GM23338 (cell line): Measurements from ENCODE around the gene IKZF3. TPM values are rescaled to one million over a fixed set of nuclear protein-coding genes. Genes with fewer than 3 reads are reported as not detected.

Source experiments
- ATAC-seq: fragments of 200-7000 bp; cut with Tn5 transposase; 3 replicates; pipeline ENCODE4 v1.9.1; 2020
- DNase-seq: peaks from one replicate; pipeline ENCODE4 v3.0.0-alpha.2; 2015; ENCODE audit warnings: low spot score
- H2AFZ ChIP-seq: fragments of 200-600 bp; sonication (generic); 2 replicates; pipeline ENCODE4 v1.8.0; 2016; ENCODE audit warnings: antibody characterized with exemption, mild to moderate bottlenecking, moderate library complexity
- H3F3A ChIP-seq: fragments of 200-600 bp; sonication (generic); replicated peaks from 2 replicates; pipeline ENCODE4 v1.8.0; 2017; ENCODE audit warnings: antibody characterized with exemption, mixed run types, low read depth
- H3K27ac ChIP-seq: fragments of 200-600 bp; sonication (generic); 2 replicates; pipeline ENCODE4 v1.6.1; 2016; ENCODE audit warnings: low read depth
- H3K27me3 ChIP-seq: fragments of 200-600 bp; sonication (generic); 2 replicates; pipeline ENCODE4 v1.8.0; 2016; ENCODE audit warnings: mild to moderate bottlenecking, mixed run types, moderate library complexity; ENCODE audit not compliant: insufficient read depth
- H3K36me3 ChIP-seq: fragments of 200-600 bp; sonication (generic); 2 replicates; pipeline ENCODE4 v1.8.0; 2016; ENCODE audit warnings: mild to moderate bottlenecking; ENCODE audit not compliant: insufficient read depth
- H3K4me1 ChIP-seq: fragments of 200-600 bp; sonication (generic); 2 replicates; pipeline ENCODE4 v1.8.0; 2016; ENCODE audit warnings: mild to moderate bottlenecking, moderate library complexity; ENCODE audit not compliant: insufficient read depth
- H3K4me2 ChIP-seq: fragments of 200-600 bp; sonication (generic); 2 replicates; pipeline ENCODE4 v1.7.1; 2017; ENCODE audit warnings: mixed run types
- H3K4me3 ChIP-seq: fragments of 200-600 bp; sonication (generic); 2 replicates; pipeline ENCODE4 v1.6.1; 2016; ENCODE audit warnings: mixed run types
- H3K79me2 ChIP-seq: fragments of 200-600 bp; sonication (generic); replicated peaks from 2 replicates; pipeline ENCODE4 v1.8.0; 2017; ENCODE audit warnings: mild to moderate bottlenecking; ENCODE audit not compliant: insufficient read depth
- H3K9me2 ChIP-seq: fragments of 200-600 bp; sonication (generic); 2 replicates; pipeline ENCODE4 v1.8.0; 2017; ENCODE audit not compliant: insufficient read depth
- H4K20me1 ChIP-seq: fragments of 200-600 bp; sonication (generic); replicated peaks from 2 replicates; pipeline ENCODE4 v1.8.0; 2017; ENCODE audit warnings: mild to moderate bottlenecking; ENCODE audit not compliant: insufficient read depth
- H3K27ac Mint-ChIP-seq: 2 replicates; pipeline ENCODE4 v1.8.0; 2020; ENCODE audit warnings: inconsistent platforms, mild to moderate bottlenecking, moderate library complexity, mixed read lengths
- H3K27me3 Mint-ChIP-seq: 3 replicates; pipeline ENCODE4 v1.8.0; 2022; ENCODE audit warnings: low read depth, mild to moderate bottlenecking, moderate library complexity, mixed read lengths, inconsistent platforms; ENCODE audit not compliant: insufficient read depth, poor library complexity
- H3K36me3 Mint-ChIP-seq: 3 replicates; pipeline ENCODE4 v1.8.0; 2021; ENCODE audit warnings: low read depth, mild to moderate bottlenecking, inconsistent platforms, moderate library complexity, mixed read lengths
- H3K4me1 Mint-ChIP-seq: 3 replicates; pipeline ENCODE4 v1.8.0; 2020; ENCODE audit warnings: mild to moderate bottlenecking, inconsistent platforms, mixed read lengths
- H3K4me3 Mint-ChIP-seq: 3 replicates; pipeline ENCODE4 v1.8.0; 2021; ENCODE audit warnings: moderate library complexity, mild to moderate bottlenecking, inconsistent platforms, mixed read lengths
- H3K9me3 Mint-ChIP-seq: 3 replicates; pipeline ENCODE4 v1.8.0; 2020; ENCODE audit warnings: moderate library complexity, mild to moderate bottlenecking, inconsistent platforms, mixed read lengths
- CREB1 ChIP-seq: fragments of 250-450 bp; sonication (Bioruptor Pico); IDR thresholded peaks from 2 replicates; pipeline ENCODE4 v1.5.0; 2020; ENCODE audit warnings: low read depth, mild to moderate bottlenecking, moderate library complexity
- CTCF ChIP-seq, 2 experiments: fragments of 200-600 bp in 1 of 2; sonication (generic) in 1 of 2; conservative IDR thresholded peaks; 2 replicates each; pipeline versions ENCODE4 v1.5.1 to v1.6.1; 2016 to 2017; ENCODE audit warnings: antibody characterized with exemption in 2 of 2, low read depth in 2 of 2, mild to moderate bottlenecking in 2 of 2, moderate library complexity in 1 of 2
- ETS1 ChIP-seq: IDR thresholded peaks from 2 replicates; pipeline ENCODE4 v1.6.1; 2016; ENCODE audit warnings: antibody characterized with exemption
- EZH2 ChIP-seq: fragments of 200-600 bp; sonication (generic); IDR thresholded peaks from one replicate; pipeline ENCODE4 v1.8.0; 2017; ENCODE audit warnings: antibody characterized with exemption, mild to moderate bottlenecking, low read depth; ENCODE audit not compliant: unreplicated experiment
- EZH2phosphoT487 ChIP-seq: fragments of 200-600 bp; sonication (generic); IDR thresholded peaks from one replicate; pipeline ENCODE4 v1.8.1; 2018; ENCODE audit warnings: antibody characterized with exemption; ENCODE audit not compliant: unreplicated experiment
- JUNB ChIP-seq: IDR thresholded peaks from one replicate; pipeline ENCODE4 v1.6.1; 2016; ENCODE audit warnings: antibody characterized with exemption; ENCODE audit not compliant: unreplicated experiment
- NANOG ChIP-seq: IDR thresholded peaks from 2 replicates; pipeline ENCODE4 v1.6.1; 2016; ENCODE audit warnings: antibody characterized with exemption, borderline replicate concordance
- POLR2AphosphoS5 ChIP-seq: IDR thresholded peaks from 2 replicates; pipeline ENCODE4 v1.6.1; 2016; ENCODE audit warnings: antibody characterized with exemption, low read depth
- REST ChIP-seq: IDR thresholded peaks from one replicate; pipeline ENCODE4 v1.6.1; 2018; ENCODE audit warnings: antibody characterized with exemption; ENCODE audit not compliant: unreplicated experiment
- STAT1 ChIP-seq: IDR thresholded peaks from one replicate; pipeline ENCODE4 v1.6.1; 2016; ENCODE audit warnings: antibody characterized with exemption; ENCODE audit not compliant: unreplicated experiment
- ZNF114 ChIP-seq: fragments of 250-450 bp; sonication (Bioruptor Pico); IDR thresholded peaks from 2 replicates; pipeline ENCODE4 v1.5.0; 2020; ENCODE audit warnings: mild to moderate bottlenecking, moderate library complexity
- ZNF331 ChIP-seq: fragments of 250-450 bp; sonication (Bioruptor Pico); IDR thresholded peaks from 2 replicates; pipeline ENCODE4 v1.5.0; 2020; ENCODE audit warnings: low read depth, mild to moderate bottlenecking, moderate library complexity
- ZNF462 ChIP-seq: fragments of 250-450 bp; sonication (Bioruptor Pico); IDR thresholded peaks from 2 replicates; pipeline ENCODE4 v1.5.0; 2020; ENCODE audit warnings: mild to moderate bottlenecking, moderate library complexity
- polyA plus RNA-seq: library from polyadenylated mRNA; unstranded; fragments of >200 nt; fragmentation: Nextera tagmentation; extraction: Ambion mirVana; gene quantifications from 2 replicates; pipeline ENCODE4 v1.2.1, GENCODE V29; 2016
- total RNA-seq: library from RNA; depleted of rRNA; stranded (reverse); fragments of >200 nt; shearing (Covaris generic); gene quantifications from 2 replicates; pipeline ENCODE4 v1.2.3, GENCODE V29; 2014

The IKZF3 gene
- total and polyA plus RNA-seq, 2 experiments from 2014 or later = 0.11 to 0.76 TPM

GRCh38 chr17:39726617-39727016 is 137.5 kb downstream of the IKZF3 start:
- Histone ChIP-seq H3K9me2 (no peaks in the 10 kb centered on the region), H3F3A (peaks cover 33% of the 10 kb centered on the region), H3K4me1 (peaks cover 15% of the 10 kb centered on the region), H3K79me2 (no peaks in the 10 kb centered on the region), H2AFZ (no peak overlapping the region), H4K20me1 (peaks cover 3% of the 10 kb centered on the region; the same call in 1 of the 2 replicates), H3K36me3 (peaks cover 11% of the 10 kb centered on the region; the same call in 1 of the 2 replicates), H3K4me2 (no peak overlapping the region), H3K27me3 (no peaks in the 10 kb centered on the region), H3K4me3 (no peak overlapping the region), H3K27ac (no peak overlapping the region)
- DNase-seq = no peak
- no peak for ATAC-seq
- H3K9me3 Mint-ChIP-seq = no peaks in the 10 kb centered on the region; the same call in 2 of the 3 replicates
- H3K36me3 Mint-ChIP-seq = peaks cover 67% of the 10 kb centered on the region
- peaks cover 42% of the 10 kb centered on the region for H3K27me3 Mint-ChIP-seq
- no peak overlapping the region for H3K27ac Mint-ChIP-seq
- no peak overlapping the region for H3K4me3 Mint-ChIP-seq
- H3K4me1 Mint-ChIP-seq = peaks cover 27% of the 10 kb centered on the region
- TF ChIP-seq STAT1 (no peak), ETS1 (no peak), EZH2 (no peak), ZNF331 (CRISPR knock-in tag) (no peak), REST (no peak), JUNB (no peak), ZNF462 (CRISPR knock-in tag) (no peak), CTCF (conservative IDR thresholded peaks at IDR 0.05; ENCODE audit: low read depth in 2 of 2) (no peak), EZH2phosphoT487 (no peak), POLR2AphosphoS5 (no peak), ZNF114 (CRISPR knock-in tag) (no peak), NANOG (no peak), CREB1 (CRISPR knock-in tag) (no peak)
